Measurements from ENCODE around the gene KCNJ3. TPM values are rescaled to one million over a fixed set of nuclear protein-coding genes. Genes with fewer than 3 reads are reported as not detected.

Gene KCNJ3
- total RNA-seq, 1 donor from 2014 or later = 0.07 TPM

DNA sequence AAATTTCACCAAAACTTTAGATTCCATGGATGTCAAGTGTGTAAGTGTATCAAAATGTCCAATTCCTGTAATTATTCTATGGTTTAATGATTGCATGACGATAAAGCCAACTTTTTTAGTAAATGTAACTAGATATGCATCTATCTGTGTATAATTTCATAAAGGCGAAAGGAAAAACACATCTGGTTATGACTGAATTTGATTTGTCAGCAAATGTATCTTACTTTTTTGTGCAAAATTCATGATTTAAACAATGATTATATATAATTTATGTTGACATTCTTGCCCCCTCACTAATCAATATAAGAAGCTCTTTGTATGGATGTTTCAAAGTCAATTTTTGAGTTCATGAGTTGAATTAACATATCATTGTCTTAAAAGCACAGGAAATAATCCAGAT lies 138.5 kb downstream of the KCNJ3 start:
- Mint-ChIP-seq H3K27me3 (ENCODE audit: low read depth) (peaks cover 3% of the 10 kb centered on the region), H3K9me3 (ENCODE audit: low read depth) (peaks cover 9% of the 10 kb centered on the region), H3K36me3 (ENCODE audit: low read depth) (no peaks in the 10 kb centered on the region), H3K4me3 (ENCODE audit: unreplicated experiment) (no peak overlapping the region), H3K4me1 (ENCODE audit: low read depth) (no peaks in the 10 kb centered on the region), H3K27ac (ENCODE audit: unreplicated experiment) (no peak overlapping the region)
- TF ChIP-seq, protein P1, sequence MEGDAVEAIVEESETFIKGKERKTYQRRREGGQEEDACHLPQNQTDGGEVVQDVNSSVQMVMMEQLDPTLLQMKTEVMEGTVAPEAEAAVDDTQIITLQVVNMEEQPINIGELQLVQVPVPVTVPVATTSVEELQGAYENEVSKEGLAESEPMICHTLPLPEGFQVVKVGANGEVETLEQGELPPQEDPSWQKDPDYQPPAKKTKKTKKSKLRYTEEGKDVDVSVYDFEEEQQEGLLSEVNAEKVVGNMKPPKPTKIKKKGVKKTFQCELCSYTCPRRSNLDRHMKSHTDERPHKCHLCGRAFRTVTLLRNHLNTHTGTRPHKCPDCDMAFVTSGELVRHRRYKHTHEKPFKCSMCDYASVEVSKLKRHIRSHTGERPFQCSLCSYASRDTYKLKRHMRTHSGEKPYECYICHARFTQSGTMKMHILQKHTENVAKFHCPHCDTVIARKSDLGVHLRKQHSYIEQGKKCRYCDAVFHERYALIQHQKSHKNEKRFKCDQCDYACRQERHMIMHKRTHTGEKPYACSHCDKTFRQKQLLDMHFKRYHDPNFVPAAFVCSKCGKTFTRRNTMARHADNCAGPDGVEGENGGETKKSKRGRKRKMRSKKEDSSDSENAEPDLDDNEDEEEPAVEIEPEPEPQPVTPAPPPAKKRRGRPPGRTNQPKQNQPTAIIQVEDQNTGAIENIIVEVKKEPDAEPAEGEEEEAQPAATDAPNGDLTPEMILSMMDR (IDR thresholded peaks at IDR 0.05) = no peak
- DNase-seq (ENCODE audit: low spot score) = no peak

DNA sequence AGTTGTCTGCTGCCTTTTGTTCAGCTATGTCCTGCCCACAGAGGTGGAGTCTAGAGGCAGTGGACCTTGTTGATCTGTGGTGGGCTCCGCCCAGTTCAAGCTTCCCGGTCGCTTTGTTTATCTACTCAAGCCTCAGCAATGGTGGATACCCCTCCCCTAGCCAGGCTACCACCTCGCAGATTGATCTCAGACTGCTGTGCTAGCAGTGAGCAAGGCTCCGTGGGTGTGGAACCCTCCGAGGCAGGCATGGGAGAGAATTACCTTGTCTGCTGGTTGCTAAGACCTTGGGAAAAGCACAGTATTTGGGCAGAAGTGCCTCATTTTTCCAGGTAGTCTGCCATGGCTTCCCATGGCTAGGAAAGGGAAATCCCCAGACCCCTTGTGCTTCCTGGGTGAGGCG lies 146.0 kb downstream of the KCNJ3 start:
- Mint-ChIP-seq H3K4me3 (ENCODE audit: unreplicated experiment) (no peak overlapping the region), H3K27ac (ENCODE audit: unreplicated experiment) (no peak overlapping the region), H3K36me3 (ENCODE audit: low read depth) (no peaks in the 10 kb centered on the region), H3K27me3 (ENCODE audit: low read depth) (peaks cover 7% of the 10 kb centered on the region), H3K9me3 (ENCODE audit: low read depth) (peaks cover 11% of the 10 kb centered on the region), H3K4me1 (ENCODE audit: low read depth) (no peaks in the 10 kb centered on the region)
- DNase-seq (ENCODE audit: low spot score) = no peak
- TF ChIP-seq, protein P1 (IDR thresholded peaks at IDR 0.05) = no peak

DNA sequence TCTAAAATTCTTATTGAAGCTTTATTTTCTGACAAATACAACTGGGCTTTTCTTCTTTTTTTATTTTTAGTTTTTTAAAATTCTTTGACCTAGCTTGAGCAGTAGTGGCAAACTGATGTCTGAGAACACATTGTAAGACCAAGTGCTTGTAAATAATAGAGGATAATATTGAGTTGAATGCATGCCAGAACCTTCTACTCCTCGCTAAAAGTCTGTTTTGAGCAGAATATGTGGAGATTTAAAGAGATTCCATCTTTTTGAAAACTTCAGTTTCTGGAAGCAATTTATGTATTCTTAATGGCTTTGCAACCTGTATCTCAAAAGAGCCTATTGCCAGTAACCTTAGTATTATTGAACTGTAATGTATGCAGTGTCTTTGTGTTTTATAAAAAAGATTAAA lies 148.3 kb downstream of the KCNJ3 start:
- TF ChIP-seq, protein P1 (IDR thresholded peaks at IDR 0.05) = no peak
- Mint-ChIP-seq H3K27ac (ENCODE audit: unreplicated experiment) (no peak overlapping the region), H3K4me3 (ENCODE audit: unreplicated experiment) (no peak overlapping the region), H3K4me1 (ENCODE audit: low read depth) (no peaks in the 10 kb centered on the region), H3K9me3 (ENCODE audit: low read depth) (peaks cover 4% of the 10 kb centered on the region), H3K27me3 (ENCODE audit: low read depth) (peaks cover 6% of the 10 kb centered on the region), H3K36me3 (ENCODE audit: low read depth) (no peaks in the 10 kb centered on the region)
- no peak for DNase-seq (ENCODE audit: low spot score)

DNA sequence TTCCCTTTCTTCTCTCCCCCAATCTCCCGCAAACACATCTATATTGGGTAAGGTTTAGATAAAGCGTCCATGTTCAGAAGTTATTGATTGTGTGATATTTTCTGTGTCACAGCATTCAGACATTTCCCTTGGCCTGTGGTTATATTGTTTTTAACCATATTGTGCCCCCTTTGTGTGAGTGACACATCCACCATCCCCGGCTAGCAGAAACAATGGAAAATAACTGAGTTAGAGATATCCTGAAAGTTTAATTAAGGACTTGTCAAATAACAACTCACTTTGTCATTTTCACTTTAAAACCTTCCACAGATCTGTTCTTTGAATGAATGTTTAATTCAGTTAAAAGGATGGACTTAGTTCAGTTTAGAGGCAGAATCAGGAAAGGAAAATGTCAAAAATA lies 151.0 kb downstream of the KCNJ3 start:
- no peaks in the 10 kb centered on the region for H3K9me3 Mint-ChIP-seq (ENCODE audit: low read depth)
- H3K27ac Mint-ChIP-seq (ENCODE audit: unreplicated experiment) = no peak overlapping the region
- no peak overlapping the region for H3K4me3 Mint-ChIP-seq (ENCODE audit: unreplicated experiment)
- TF ChIP-seq, protein P1 (IDR thresholded peaks at IDR 0.05) = no peak
- no peak for DNase-seq (ENCODE audit: low spot score)
- H3K4me1 Mint-ChIP-seq (ENCODE audit: low read depth) = no peaks in the 10 kb centered on the region
- H3K27me3 Mint-ChIP-seq (ENCODE audit: low read depth) = peaks cover 6% of the 10 kb centered on the region
- H3K36me3 Mint-ChIP-seq (ENCODE audit: low read depth) = no peaks in the 10 kb centered on the region

DNA sequence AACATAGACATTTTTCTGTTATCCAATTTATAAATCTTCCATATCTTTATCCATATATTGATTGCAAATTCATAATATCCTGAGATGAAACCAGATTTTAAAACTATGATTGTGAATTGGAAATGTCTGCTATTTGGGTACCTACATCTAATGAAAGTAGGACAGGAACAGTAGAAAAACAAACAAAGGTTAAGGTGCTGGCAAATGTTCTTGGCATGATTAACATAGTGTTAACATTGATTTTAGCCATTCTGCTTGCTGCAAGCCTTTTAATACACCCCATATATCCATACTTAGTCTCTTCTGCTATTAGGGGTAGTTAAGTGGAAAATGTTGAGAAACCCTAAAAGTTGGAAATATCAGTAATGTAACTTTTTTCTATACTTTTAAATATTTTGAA lies 152.0 kb downstream of the KCNJ3 start:
- Mint-ChIP-seq H3K4me1 (ENCODE audit: low read depth) (no peaks in the 10 kb centered on the region), H3K27me3 (ENCODE audit: low read depth) (peaks cover 6% of the 10 kb centered on the region), H3K4me3 (ENCODE audit: unreplicated experiment) (no peak overlapping the region), H3K9me3 (ENCODE audit: low read depth) (no peaks in the 10 kb centered on the region), H3K36me3 (ENCODE audit: low read depth) (no peaks in the 10 kb centered on the region), H3K27ac (ENCODE audit: unreplicated experiment) (no peak overlapping the region)
- no peak for DNase-seq (ENCODE audit: low spot score)
- TF ChIP-seq, protein P1 (IDR thresholded peaks at IDR 0.05) = no peak
